Neural progenitor cell (in vitro differentiated cells): Measurements from ENCODE around the gene SLC26A4. TPM values are rescaled to one million over a fixed set of nuclear protein-coding genes. Genes with fewer than 3 reads are reported as not detected.
A peak's percentile ranks its signal among the peaks of the same experiment; 100 is the strongest.

ENCODE experiments used
- DNase-seq: peaks from one replicate; pipeline ENCODE4 v3.0.0-alpha.2; 2016; ENCODE audit warnings: low spot score
- H2AFZ ChIP-seq: fragments of 200-600 bp; sonication (generic); replicated peaks from 2 replicates; pipeline ENCODE4 v1.6.1; 2016; ENCODE audit warnings: antibody characterized with exemption
- H3F3A ChIP-seq: fragments of 200-600 bp; sonication (generic); 2 replicates; pipeline ENCODE4 v1.6.1; 2016; ENCODE audit warnings: antibody characterized with exemption, low read depth
- H3K27ac ChIP-seq: fragments of 200-600 bp; sonication (generic); 2 replicates; pipeline ENCODE4 v1.5.1; 2016; ENCODE audit warnings: mild to moderate bottlenecking
- H3K27me3 ChIP-seq: fragments of 200-600 bp; sonication (generic); 2 replicates; pipeline ENCODE4 v1.6.1; 2016; ENCODE audit warnings: mild to moderate bottlenecking, moderate library complexity
- H3K36me3 ChIP-seq: fragments of 200-600 bp; sonication (generic); 2 replicates; pipeline ENCODE4 v1.5.1; 2016
- H3K4me1 ChIP-seq: fragments of 200-600 bp; sonication (generic); 2 replicates; pipeline ENCODE4 v1.6.1; 2016; ENCODE audit warnings: mixed run types
- H3K4me2 ChIP-seq: fragments of 200-600 bp; sonication (generic); 2 replicates; pipeline ENCODE4 v1.6.1; 2016
- H3K4me3 ChIP-seq: fragments of 200-600 bp; sonication (generic); 2 replicates; pipeline ENCODE4 v1.5.1; 2016
- H3K79me2 ChIP-seq: fragments of 200-600 bp; sonication (generic); 2 replicates; pipeline ENCODE4 v1.6.1; 2016; ENCODE audit warnings: low read depth
- H3K9ac ChIP-seq: fragments of 200-600 bp; sonication (generic); 2 replicates; pipeline ENCODE4 v1.6.1; 2016
- H3K9me3 ChIP-seq: fragments of 200-600 bp; sonication (generic); 2 replicates; pipeline ENCODE4 v1.5.1; 2016; ENCODE audit warnings: low read depth
- H4K20me1 ChIP-seq: fragments of 200-600 bp; sonication (generic); 2 replicates; pipeline ENCODE4 v1.6.1; 2016; ENCODE audit warnings: low read depth
- H3K27ac Mint-ChIP-seq: 3 replicates; pipeline ENCODE4 v1.8.0; 2021; ENCODE audit warnings: mixed read lengths
- H3K27me3 Mint-ChIP-seq: 2 replicates; pipeline ENCODE4 v1.8.0; 2022; ENCODE audit warnings: low read depth, mild to moderate bottlenecking, inconsistent platforms, moderate library complexity, mixed read lengths; ENCODE audit not compliant: insufficient read depth
- H3K36me3 Mint-ChIP-seq: 3 replicates; pipeline ENCODE4 v1.8.0; 2021; ENCODE audit warnings: mixed read lengths
- H3K4me1 Mint-ChIP-seq: 3 replicates; pipeline ENCODE4 v1.8.0; 2021; ENCODE audit warnings: mixed read lengths
- H3K4me3 Mint-ChIP-seq: 3 replicates; pipeline ENCODE4 v1.8.0; 2021; ENCODE audit warnings: mild to moderate bottlenecking, moderate library complexity, mixed read lengths
- H3K9me3 Mint-ChIP-seq: 3 replicates; pipeline ENCODE4 v1.8.0; 2020; ENCODE audit warnings: mixed read lengths
- EZH2 ChIP-seq: fragments of 200-600 bp; sonication (generic); IDR thresholded peaks from 2 replicates; pipeline ENCODE4 v1.6.1; 2017; ENCODE audit warnings: antibody characterized with exemption, mild to moderate bottlenecking, moderate library complexity
- EZH2phosphoT487 ChIP-seq: fragments of 200-600 bp; sonication (generic); IDR thresholded peaks from 2 replicates; pipeline ENCODE4 v1.6.1; 2017; ENCODE audit warnings: antibody characterized with exemption
- total RNA-seq: library from RNA; depleted of rRNA; stranded (reverse); fragments of >200 nt; gene quantifications from 2 replicates; pipeline ENCODE4 v1.2.3, GENCODE V29; 2015; ENCODE audit warnings: low replicate concordance
- TF ChIP-seq, protein P1 (sequence below): fragments of 200-600 bp; sonication (generic); IDR thresholded peaks from 2 replicates; pipeline ENCODE4 v1.5.1; 2017; ENCODE audit warnings: antibody characterized with exemption, mild to moderate bottlenecking

SLC26A4 gene
- total RNA-seq, 1 donor from 2014 or later: 0.02 TPM

DNA sequence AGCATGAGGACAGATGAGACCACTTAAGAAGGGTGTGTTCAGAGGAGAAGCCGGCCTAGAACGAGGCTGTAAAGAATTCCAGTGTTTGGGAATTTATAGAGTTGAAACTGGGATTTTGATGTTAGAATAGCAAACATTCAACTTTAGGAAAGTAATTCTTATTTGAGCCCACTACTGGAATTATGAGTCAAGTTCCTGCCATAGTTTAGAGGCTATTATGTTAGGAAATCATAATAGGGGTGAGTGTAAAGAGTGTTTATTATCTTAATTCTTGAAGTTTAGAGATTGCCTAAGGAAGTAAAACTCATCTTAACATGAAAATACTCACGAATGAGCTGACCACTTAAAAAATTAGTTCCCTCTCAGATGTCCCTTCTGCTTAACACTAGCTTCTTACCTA is 85.4 kb downstream of the SLC26A4 start:
- no peak for DNase-seq
- H3K9me3 Mint-ChIP-seq: no peaks in the 10 kb centered on the region
- Histone ChIP-seq H3K9ac (no peak overlapping the region), H3K9me3 (no peaks in the 10 kb centered on the region), H3K27me3 (no peaks in the 10 kb centered on the region), H4K20me1 (peaks cover 45% of the 10 kb centered on the region), H3K4me1 (peaks cover 15% of the 10 kb centered on the region), H3K27ac (no peak overlapping the region), H3K4me2 (peak overlapping the region; percentile 98), H3K36me3 (peaks cover 18% of the 10 kb centered on the region), H3K4me3 (no peak overlapping the region), H3F3A (peaks cover 29% of the 10 kb centered on the region), H3K79me2 (peaks cover 69% of the 10 kb centered on the region), H2AFZ (no peak overlapping the region)
- H3K4me1 Mint-ChIP-seq: peaks cover 26% of the 10 kb centered on the region
- peak overlapping the region; percentile 98 for H3K4me3 Mint-ChIP-seq
- peaks cover 6% of the 10 kb centered on the region for H3K36me3 Mint-ChIP-seq
- no peak for TF ChIP-seq EZH2phosphoT487
- TF ChIP-seq, protein P1, sequence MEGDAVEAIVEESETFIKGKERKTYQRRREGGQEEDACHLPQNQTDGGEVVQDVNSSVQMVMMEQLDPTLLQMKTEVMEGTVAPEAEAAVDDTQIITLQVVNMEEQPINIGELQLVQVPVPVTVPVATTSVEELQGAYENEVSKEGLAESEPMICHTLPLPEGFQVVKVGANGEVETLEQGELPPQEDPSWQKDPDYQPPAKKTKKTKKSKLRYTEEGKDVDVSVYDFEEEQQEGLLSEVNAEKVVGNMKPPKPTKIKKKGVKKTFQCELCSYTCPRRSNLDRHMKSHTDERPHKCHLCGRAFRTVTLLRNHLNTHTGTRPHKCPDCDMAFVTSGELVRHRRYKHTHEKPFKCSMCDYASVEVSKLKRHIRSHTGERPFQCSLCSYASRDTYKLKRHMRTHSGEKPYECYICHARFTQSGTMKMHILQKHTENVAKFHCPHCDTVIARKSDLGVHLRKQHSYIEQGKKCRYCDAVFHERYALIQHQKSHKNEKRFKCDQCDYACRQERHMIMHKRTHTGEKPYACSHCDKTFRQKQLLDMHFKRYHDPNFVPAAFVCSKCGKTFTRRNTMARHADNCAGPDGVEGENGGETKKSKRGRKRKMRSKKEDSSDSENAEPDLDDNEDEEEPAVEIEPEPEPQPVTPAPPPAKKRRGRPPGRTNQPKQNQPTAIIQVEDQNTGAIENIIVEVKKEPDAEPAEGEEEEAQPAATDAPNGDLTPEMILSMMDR: no peak
- no peak for TF ChIP-seq EZH2
- no peak overlapping the region for H3K27ac Mint-ChIP-seq
- H3K27me3 Mint-ChIP-seq: no peaks in the 10 kb centered on the region

DNA sequence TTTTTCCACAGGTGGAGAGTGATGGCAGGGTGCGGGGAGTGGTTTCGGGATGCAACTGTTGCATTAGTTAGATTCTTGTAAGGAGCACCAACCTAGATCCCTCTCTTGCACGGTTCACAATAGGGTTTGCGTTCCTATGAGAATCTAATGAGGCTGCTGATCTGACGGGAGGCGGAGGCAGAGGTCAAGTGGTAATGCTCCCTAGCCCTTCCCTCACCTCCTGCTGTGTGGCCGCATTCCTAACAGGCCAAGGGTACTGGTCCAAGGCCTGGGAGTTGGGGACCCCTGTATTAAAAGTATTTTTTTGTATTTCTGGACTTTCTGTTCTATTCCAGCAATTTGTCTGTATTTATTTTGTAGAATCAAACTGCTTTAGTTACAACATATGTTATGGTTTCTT is 90.5 kb downstream of the SLC26A4 start:
- Histone ChIP-seq H4K20me1 (peaks cover 30% of the 10 kb centered on the region), H3K4me2 (no peak overlapping the region), H3K4me1 (no peaks in the 10 kb centered on the region), H3K4me3 (no peak overlapping the region), H3K9ac (no peak overlapping the region), H3K79me2 (peaks cover 57% of the 10 kb centered on the region), H3K36me3 (peaks cover 35% of the 10 kb centered on the region), H3F3A (no peaks in the 10 kb centered on the region), H3K9me3 (no peaks in the 10 kb centered on the region), H2AFZ (no peak overlapping the region), H3K27me3 (no peaks in the 10 kb centered on the region), H3K27ac (no peak overlapping the region)
- H3K27ac Mint-ChIP-seq: no peak overlapping the region
- H3K36me3 Mint-ChIP-seq: peaks cover 13% of the 10 kb centered on the region
- no peak for DNase-seq
- H3K4me1 Mint-ChIP-seq: peaks cover 7% of the 10 kb centered on the region
- TF ChIP-seq, protein P1: no peak
- TF ChIP-seq EZH2 (no peak), EZH2phosphoT487 (no peak)
- no peaks in the 10 kb centered on the region for H3K9me3 Mint-ChIP-seq
- no peak overlapping the region for H3K4me3 Mint-ChIP-seq
- H3K27me3 Mint-ChIP-seq: no peaks in the 10 kb centered on the region

DNA sequence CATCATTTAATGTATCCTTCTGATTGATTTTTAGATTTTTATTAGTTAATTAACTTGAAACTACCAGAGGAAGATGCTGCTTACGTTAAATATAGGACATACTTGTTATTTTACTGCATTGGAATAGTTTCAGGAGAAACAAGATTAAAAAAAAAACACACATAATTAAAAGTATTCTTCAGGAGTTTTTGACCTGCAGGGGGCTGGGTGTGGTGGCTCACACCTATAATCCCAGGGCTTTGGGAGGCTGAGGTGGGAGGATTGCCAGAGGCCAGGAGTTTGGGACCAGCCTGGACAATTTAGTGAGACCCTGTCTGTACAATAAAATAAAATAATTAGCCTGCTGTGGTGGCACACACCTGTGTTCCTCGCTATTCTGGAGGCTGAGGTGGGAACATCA is 94.0 kb downstream of the SLC26A4 start:
- Histone ChIP-seq H3K4me2 (no peak overlapping the region), H3K27ac (no peak overlapping the region), H3K9me3 (no peaks in the 10 kb centered on the region), H4K20me1 (peaks cover 4% of the 10 kb centered on the region), H3K4me3 (no peak overlapping the region), H3K79me2 (peaks cover 21% of the 10 kb centered on the region), H2AFZ (no peak overlapping the region), H3F3A (no peaks in the 10 kb centered on the region), H3K36me3 (peaks cover 26% of the 10 kb centered on the region), H3K4me1 (no peaks in the 10 kb centered on the region), H3K27me3 (no peaks in the 10 kb centered on the region), H3K9ac (no peak overlapping the region)
- Mint-ChIP-seq H3K36me3 (peaks cover 27% of the 10 kb centered on the region), H3K4me1 (peaks cover 7% of the 10 kb centered on the region), H3K27me3 (no peaks in the 10 kb centered on the region), H3K4me3 (no peak overlapping the region), H3K9me3 (no peaks in the 10 kb centered on the region), H3K27ac (no peak overlapping the region)
- DNase-seq: no peak
- TF ChIP-seq EZH2phosphoT487 (no peak), EZH2 (no peak)
- TF ChIP-seq, protein P1: no peak
